BE2C (cell line): ENCODE results near the gene LGALS7B.
"Not testable (repeated sequence)": the region's sequence is repeated elsewhere in the genome, so short reads cannot be mapped to it uniquely, and the experiment has no call there.

Source experiments
- DNase-seq: peaks from one replicate; pipeline ENCODE4 v3.0.0-alpha.2; 2020
- H3K27me3 ChIP-seq: fragments of 250-450 bp; sonication (Bioruptor Pico); 2 replicates; pipeline ENCODE4 v1.5.1; 2020; ENCODE audit warnings: mild to moderate bottlenecking
- H3K36me3 ChIP-seq: fragments of 250-450 bp; sonication (Bioruptor Pico); 2 replicates; pipeline ENCODE4 v1.5.1; 2020; ENCODE audit warnings: mild to moderate bottlenecking
- H3K4me1 ChIP-seq: fragments of 250-450 bp; sonication (Bioruptor Pico); 2 replicates; pipeline ENCODE4 v1.5.1; 2020
- H3K4me3 ChIP-seq: 2 replicates; pipeline ENCODE4 v1.5.1; 2011; ENCODE audit warnings: low read depth, low read length
- H3K9me3 ChIP-seq: fragments of 250-450 bp; sonication (Bioruptor Pico); 2 replicates; pipeline ENCODE4 v1.5.1; 2020
- CTCF ChIP-seq: IDR thresholded peaks from 2 replicates; pipeline ENCODE4 v1.5.1; 2012; ENCODE audit warnings: mild to moderate bottlenecking, low read depth, low read length

Gene LGALS7B

GRCh38 chr19:38793177-38793576 is 4.2 kb downstream of the LGALS7B start:
- Histone ChIP-seq H3K27me3 (no peaks in the 10 kb centered on the region), H3K4me3 (no peak overlapping the region), H3K36me3 (no peaks in the 10 kb centered on the region), H3K9me3 (no peaks in the 10 kb centered on the region), H3K4me1 (no peaks in the 10 kb centered on the region)
- TF ChIP-seq CTCF = no peak
- no peak for DNase-seq

GRCh38 chr19:38793671-38794070 is 4.7 kb downstream of the LGALS7B start:
- Histone ChIP-seq H3K4me3 (no peak overlapping the region), H3K36me3 (no peaks in the 10 kb centered on the region), H3K4me1 (no peaks in the 10 kb centered on the region), H3K9me3 (no peaks in the 10 kb centered on the region), H3K27me3 (no peaks in the 10 kb centered on the region)
- TF ChIP-seq CTCF = no peak
- DNase-seq = no peak

- H3K36me3 ChIP-seq = no peaks in the 10 kb centered on the region
- DNase-seq = no peak
- H3K4me3 ChIP-seq = no peak overlapping the region
- no peaks in the 10 kb centered on the region for H3K27me3 ChIP-seq
- no peak for TF ChIP-seq CTCF
- no peaks in the 10 kb centered on the region for H3K4me1 ChIP-seq
- H3K9me3 ChIP-seq = no peaks in the 10 kb centered on the region
These were observed 6.5 kb downstream of the LGALS7B start for GRCh38 chr19:38795549-38795948.

- no peak for DNase-seq
- TF ChIP-seq CTCF = no peak
- Histone ChIP-seq H3K4me1 (no peaks in the 10 kb centered on the region), H3K36me3 (no peaks in the 10 kb centered on the region), H3K27me3 (no peaks in the 10 kb centered on the region), H3K4me3 (no peak overlapping the region), H3K9me3 (no peaks in the 10 kb centered on the region)
These were observed 7.2 kb downstream of the LGALS7B start for GRCh38 chr19:38796154-38796553.

GRCh38 chr19:38797781-38798180 is 8.8 kb downstream of the LGALS7B start:
- DNase-seq, H3K36me3 ChIP-seq, H3K9me3 ChIP-seq, H3K4me1 ChIP-seq, H3K27me3 ChIP-seq, H3K4me3 ChIP-seq: not testable (repeated sequence)

GRCh38 chr19:38799104-38799503 is 10.1 kb downstream of the LGALS7B start:
- Histone ChIP-seq H3K4me1 (no peaks in the 10 kb centered on the region), H3K4me3 (no peak overlapping the region), H3K36me3 (no peaks in the 10 kb centered on the region), H3K27me3 (no peaks in the 10 kb centered on the region), H3K9me3 (no peaks in the 10 kb centered on the region)
- DNase-seq = no peak
- no peak for TF ChIP-seq CTCF

- no peak for TF ChIP-seq CTCF
- Histone ChIP-seq H3K4me1 (no peaks in the 10 kb centered on the region), H3K4me3 (no peak overlapping the region), H3K36me3 (no peaks in the 10 kb centered on the region), H3K9me3 (no peaks in the 10 kb centered on the region), H3K27me3 (no peaks in the 10 kb centered on the region)
- DNase-seq = no peak
These were observed 11.8 kb downstream of the LGALS7B start for GRCh38 chr19:38800577-38801347.
